ENCODE measurements around the gene C1QC.

Gene C1QC

DNA sequence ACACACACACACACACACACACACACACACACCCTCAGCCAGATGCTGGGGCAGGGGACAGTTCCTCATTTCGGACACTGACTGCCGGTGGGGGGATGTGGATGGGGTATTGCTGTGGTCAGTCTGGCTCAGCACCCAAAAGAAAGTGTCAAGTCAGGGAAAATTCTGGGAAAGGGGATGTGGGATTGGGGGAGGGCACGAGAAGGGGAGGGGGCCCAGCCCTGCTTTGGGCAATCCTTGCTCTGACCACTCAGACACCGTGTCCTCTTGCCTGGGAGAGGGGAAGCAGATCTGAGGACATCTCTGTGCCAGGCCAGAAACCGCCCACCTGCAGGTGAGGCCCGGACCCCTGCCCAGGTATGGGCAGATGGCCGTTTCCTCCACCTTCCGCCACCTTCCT lies at the start of gene C1QC:
Gene C1QC, plus strand, starts transcription at position 253 of the 400 bp plus-strand sequence. CDS start 391 bp downstream, outside the sequence.
- TF ChIP-seq, protein P1, sequence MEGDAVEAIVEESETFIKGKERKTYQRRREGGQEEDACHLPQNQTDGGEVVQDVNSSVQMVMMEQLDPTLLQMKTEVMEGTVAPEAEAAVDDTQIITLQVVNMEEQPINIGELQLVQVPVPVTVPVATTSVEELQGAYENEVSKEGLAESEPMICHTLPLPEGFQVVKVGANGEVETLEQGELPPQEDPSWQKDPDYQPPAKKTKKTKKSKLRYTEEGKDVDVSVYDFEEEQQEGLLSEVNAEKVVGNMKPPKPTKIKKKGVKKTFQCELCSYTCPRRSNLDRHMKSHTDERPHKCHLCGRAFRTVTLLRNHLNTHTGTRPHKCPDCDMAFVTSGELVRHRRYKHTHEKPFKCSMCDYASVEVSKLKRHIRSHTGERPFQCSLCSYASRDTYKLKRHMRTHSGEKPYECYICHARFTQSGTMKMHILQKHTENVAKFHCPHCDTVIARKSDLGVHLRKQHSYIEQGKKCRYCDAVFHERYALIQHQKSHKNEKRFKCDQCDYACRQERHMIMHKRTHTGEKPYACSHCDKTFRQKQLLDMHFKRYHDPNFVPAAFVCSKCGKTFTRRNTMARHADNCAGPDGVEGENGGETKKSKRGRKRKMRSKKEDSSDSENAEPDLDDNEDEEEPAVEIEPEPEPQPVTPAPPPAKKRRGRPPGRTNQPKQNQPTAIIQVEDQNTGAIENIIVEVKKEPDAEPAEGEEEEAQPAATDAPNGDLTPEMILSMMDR (IDR thresholded peaks at IDR 0.05; ENCODE audit: low read length, missing control alignments), result no peak
- no peak within 1 kb of the TSS for H3K4me3 ChIP-seq (replicated peaks; ENCODE audit: low read depth, low read length)
- no peak for DNase-seq (ENCODE audit: low read depth)

DNA sequence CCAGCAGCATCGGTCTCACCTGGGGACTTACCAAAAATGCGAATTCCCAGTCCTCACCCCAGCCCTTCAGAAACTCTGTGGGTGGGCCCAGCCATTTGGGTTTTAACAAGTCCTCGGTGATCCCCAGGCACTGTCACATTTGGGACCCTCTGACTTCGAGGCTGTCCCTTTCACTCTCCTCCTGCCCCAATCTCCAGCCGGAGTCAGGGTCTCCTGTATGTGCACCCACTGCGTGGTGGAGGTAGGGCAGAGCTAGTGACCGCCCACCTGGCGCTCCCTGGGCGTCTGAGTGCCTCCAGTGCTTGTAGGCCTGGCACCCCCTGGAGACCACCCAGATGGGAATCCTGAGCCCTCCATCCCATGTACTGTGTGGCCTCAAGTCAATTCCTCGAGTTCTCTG lies 49.0 kb upstream of the C1QC start:
- DNase-seq (ENCODE audit: low read depth), result no peak
- no peak overlapping the region for H3K4me3 ChIP-seq (replicated peaks; ENCODE audit: low read depth, low read length)
- TF ChIP-seq, protein P1 (IDR thresholded peaks at IDR 0.05; ENCODE audit: low read length, missing control alignments), result no peak

DNA sequence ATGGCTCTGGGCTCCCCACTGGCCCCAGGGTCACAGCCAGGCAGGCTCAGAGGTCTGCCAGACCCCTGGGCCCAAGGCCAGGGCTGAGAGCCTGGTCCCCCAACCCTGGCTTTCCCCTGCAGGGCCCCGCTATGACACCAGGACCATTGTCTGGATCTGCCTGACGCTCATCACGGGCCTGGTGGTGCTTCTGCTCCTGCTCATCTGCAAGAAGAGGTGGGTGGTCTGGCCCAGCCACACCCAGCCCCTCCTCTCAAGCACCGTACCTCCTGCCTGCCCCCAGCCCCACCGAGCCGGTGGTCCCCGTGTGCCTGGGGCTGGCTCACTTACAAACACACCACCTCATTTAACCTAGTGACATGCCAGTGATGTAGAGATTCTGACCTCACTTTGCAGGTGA lies 48.3 kb upstream of the C1QC start:
- TF ChIP-seq, protein P1 (IDR thresholded peaks at IDR 0.05; ENCODE audit: low read length, missing control alignments), result no peak
- DNase-seq (ENCODE audit: low read depth), result no peak

DNA sequence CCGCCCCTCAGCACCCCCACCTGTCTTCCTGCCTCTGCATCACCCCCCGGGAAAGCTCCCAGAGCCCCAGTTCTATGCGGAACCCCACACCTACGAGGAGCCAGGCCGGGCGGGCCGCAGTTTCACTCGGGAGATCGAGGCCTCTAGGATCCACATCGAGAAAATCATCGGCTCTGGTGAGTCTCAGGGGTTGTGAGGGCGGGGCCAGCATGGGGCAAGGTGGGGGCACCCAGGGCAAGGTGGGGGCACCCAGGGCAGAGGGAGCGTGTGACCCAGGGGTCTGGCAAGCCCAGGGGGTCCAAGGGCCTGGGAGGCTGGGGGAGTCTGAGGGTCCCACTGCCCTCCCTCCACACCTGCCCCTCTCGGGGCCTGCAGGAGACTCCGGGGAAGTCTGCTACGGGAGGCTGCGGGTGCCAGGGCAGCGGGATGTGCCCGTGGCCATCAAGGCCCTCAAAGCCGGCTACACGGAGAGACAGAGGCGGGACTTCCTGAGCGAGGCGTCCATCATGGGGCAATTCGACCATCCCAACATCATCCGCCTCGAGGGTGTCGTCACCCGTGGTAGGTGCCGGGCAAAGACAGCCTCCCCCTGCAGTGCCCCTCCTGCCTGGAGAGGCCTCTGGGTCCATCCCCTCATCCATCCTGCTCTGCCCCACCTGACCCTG lies 46.0 kb upstream of the C1QC start:
- TF ChIP-seq, protein P1 (IDR thresholded peaks at IDR 0.05; ENCODE audit: low read length, missing control alignments), result no peak
- H3K4me3 ChIP-seq (replicated peaks; ENCODE audit: low read depth, low read length), result no peak overlapping the region

More for the DNA sequence above, 48.3 kb upstream of the C1QC start:
- no peak overlapping the region for H3K4me3 ChIP-seq (replicated peaks; ENCODE audit: low read depth, low read length)

DNA sequence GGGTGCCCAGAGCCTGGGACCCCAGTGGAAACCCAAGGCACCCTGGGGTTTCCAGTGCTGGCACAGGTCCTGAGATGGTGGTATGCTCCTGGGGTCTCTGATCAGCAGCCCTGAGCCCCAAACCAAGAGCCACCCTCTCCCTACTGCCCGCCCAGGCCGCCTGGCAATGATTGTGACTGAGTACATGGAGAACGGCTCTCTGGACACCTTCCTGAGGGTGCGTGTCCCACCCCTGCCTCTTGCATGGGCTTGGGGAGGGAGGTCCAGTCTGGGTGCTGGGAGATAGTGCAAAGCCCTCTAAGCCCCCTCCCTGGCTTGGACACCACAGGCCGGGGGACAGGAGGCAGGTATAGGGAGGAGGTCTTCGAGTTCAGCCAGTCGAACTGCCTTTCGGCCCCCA lies 45.4 kb upstream of the C1QC start:
- no peak overlapping the region for H3K4me3 ChIP-seq (replicated peaks; ENCODE audit: low read depth, low read length)
- no peak for DNase-seq (ENCODE audit: low read depth)
- TF ChIP-seq, protein P1 (IDR thresholded peaks at IDR 0.05; ENCODE audit: low read length, missing control alignments), result no peak

More for the DNA sequence above, 46.0 kb upstream of the C1QC start:
- DNase-seq (ENCODE audit: low read depth), result no peak

DNA sequence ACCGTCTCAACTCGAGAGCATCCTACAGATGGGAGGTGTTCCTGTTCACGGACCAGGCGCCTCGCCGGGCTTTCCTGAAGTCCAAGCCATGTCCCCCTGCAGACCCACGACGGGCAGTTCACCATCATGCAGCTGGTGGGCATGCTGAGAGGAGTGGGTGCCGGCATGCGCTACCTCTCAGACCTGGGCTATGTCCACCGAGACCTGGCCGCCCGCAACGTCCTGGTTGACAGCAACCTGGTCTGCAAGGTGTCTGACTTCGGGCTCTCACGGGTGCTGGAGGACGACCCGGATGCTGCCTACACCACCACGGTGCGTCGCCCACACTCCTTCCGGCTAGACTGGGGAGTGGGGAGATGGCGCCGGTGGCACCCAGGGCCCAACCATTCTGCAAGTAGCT lies 44.7 kb upstream of the C1QC start:
- TF ChIP-seq, protein P1 (IDR thresholded peaks at IDR 0.05; ENCODE audit: low read length, missing control alignments), result no peak
- DNase-seq (ENCODE audit: low read depth), result no peak
- H3K4me3 ChIP-seq (replicated peaks; ENCODE audit: low read depth, low read length), result no peak overlapping the region

All from fibroblast of pulmonary artery (primary cell).